Measurements from ENCODE around the gene BUD13. TPM values are rescaled to one million over a fixed set of nuclear protein-coding genes. Genes with fewer than 3 reads are reported as not detected.

The BUD13 gene
- total RNA-seq, 1 experiment from 2014 or later = 30.0 TPM

- BruUV-seq (replicated peaks) = no TSS peak
- TF ChIP-seq REST (IDR thresholded peaks at IDR 0.05; ENCODE audit: insufficient read depth in 1 of 2, low read depth in 2 of 2, low read length in 1 of 2) (no peak), POLR2AphosphoS5 (IDR thresholded peaks at IDR 0.05; ENCODE audit: low read depth, low read length) (no peak), TCF7L2 (IDR thresholded peaks at IDR 0.05; ENCODE audit: low read depth, low read length) (no peak), SIN3A (IDR thresholded peaks at IDR 0.05; ENCODE audit: borderline replicate concordance, insufficient read depth, low read depth, low read length) (no peak)
- TF ChIP-seq, protein P1, sequence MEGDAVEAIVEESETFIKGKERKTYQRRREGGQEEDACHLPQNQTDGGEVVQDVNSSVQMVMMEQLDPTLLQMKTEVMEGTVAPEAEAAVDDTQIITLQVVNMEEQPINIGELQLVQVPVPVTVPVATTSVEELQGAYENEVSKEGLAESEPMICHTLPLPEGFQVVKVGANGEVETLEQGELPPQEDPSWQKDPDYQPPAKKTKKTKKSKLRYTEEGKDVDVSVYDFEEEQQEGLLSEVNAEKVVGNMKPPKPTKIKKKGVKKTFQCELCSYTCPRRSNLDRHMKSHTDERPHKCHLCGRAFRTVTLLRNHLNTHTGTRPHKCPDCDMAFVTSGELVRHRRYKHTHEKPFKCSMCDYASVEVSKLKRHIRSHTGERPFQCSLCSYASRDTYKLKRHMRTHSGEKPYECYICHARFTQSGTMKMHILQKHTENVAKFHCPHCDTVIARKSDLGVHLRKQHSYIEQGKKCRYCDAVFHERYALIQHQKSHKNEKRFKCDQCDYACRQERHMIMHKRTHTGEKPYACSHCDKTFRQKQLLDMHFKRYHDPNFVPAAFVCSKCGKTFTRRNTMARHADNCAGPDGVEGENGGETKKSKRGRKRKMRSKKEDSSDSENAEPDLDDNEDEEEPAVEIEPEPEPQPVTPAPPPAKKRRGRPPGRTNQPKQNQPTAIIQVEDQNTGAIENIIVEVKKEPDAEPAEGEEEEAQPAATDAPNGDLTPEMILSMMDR (IDR thresholded peaks at IDR 0.05) = no peak
- CTCF ChIA-PET = interaction anchor here (0.7 kb wide), 1 partner anchor 38 kb away, joined by 3 read pairs; no protein-coding TSS in a partner anchor
- in situ Hi-C loops (cut with HindIII; ENCODE audit: low pct_unique_long_range_greater_than_20kb, low sequenced_read_pairs) = no loop called here
- Histone ChIP-seq H3K4me3 (ENCODE audit: low read depth in 2 of 2, low read length in 2 of 2) (no peak overlapping the region), H3K36me3 (ENCODE audit: control insufficient read depth, insufficient read depth, low read length) (no peaks in the 10 kb centered on the region), H3K27ac (ENCODE audit: low read length) (no peak overlapping the region), H3K27me3 (ENCODE audit: control insufficient read depth, insufficient read depth, low read length) (no peaks in the 10 kb centered on the region; the same call in 1 of the 2 replicates), H3K4me1 (ENCODE audit: control insufficient read depth, insufficient read depth, low read length) (no peaks in the 10 kb centered on the region), H3K9me3 (ENCODE audit: control insufficient read depth, insufficient read depth, low read depth, low read length) (no peaks in the 10 kb centered on the region)
- DNase-seq (ENCODE audit: low read depth, low spot score) (no peak), ATAC-seq (no peak)
- POLR2A ChIA-PET = no interaction called here
- intact Hi-C loops (cut with micrococcal nuclease; ENCODE audit: unreplicated experiment) = no loop called here
These were observed 23.8 kb upstream of the BUD13 start for GRCh38 chr11:116796548-116796947.

DNA sequence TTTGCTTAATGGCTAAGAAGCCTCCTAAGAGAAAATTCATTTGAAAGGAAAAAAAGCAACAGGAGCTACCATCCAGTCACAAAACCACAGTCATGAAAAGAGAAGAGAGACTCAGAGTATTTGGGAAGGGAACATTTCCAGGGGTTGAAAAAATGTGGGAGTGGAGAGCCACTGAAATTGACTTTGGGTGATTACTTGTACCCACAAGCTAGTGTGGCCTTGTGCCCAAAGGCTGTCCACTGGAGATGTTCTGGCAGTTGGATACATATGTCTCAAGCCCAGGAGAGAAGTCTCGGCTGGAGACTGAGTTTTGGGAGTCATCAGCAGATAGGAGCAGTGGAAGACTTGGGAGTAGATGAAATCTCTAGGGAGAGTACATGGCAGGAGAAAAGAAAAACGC is 22.1 kb upstream of the BUD13 start:
- no peak for TF ChIP-seq POLR2AphosphoS5 (IDR thresholded peaks at IDR 0.05; ENCODE audit: low read depth, low read length)
- TF ChIP-seq, protein P1 (IDR thresholded peaks at IDR 0.05) = no peak
- TF ChIP-seq REST (IDR thresholded peaks at IDR 0.05; ENCODE audit: insufficient read depth in 1 of 2, low read depth in 2 of 2, low read length in 1 of 2) = no peak
- TF ChIP-seq TCF7L2 (IDR thresholded peaks at IDR 0.05; ENCODE audit: low read depth, low read length) = no peak
- no peak for TF ChIP-seq SIN3A (IDR thresholded peaks at IDR 0.05; ENCODE audit: borderline replicate concordance, insufficient read depth, low read depth, low read length)
- H3K36me3 ChIP-seq (ENCODE audit: control insufficient read depth, insufficient read depth, low read length) = no peaks in the 10 kb centered on the region
- in situ Hi-C loops (cut with HindIII; ENCODE audit: low pct_unique_long_range_greater_than_20kb, low sequenced_read_pairs) (no loop called here), intact Hi-C loops (cut with micrococcal nuclease; ENCODE audit: unreplicated experiment) (loop anchor here (5.0 kb wide), 1 partner anchor 42 kb away; the partner anchor contains the start of gene APOA1)
- POLR2A ChIA-PET = no interaction called here
- no peaks in the 10 kb centered on the region for H3K4me1 ChIP-seq (ENCODE audit: control insufficient read depth, insufficient read depth, low read length)
- ATAC-seq = no peak
- no TSS peak for BruUV-seq (replicated peaks)
- H3K27me3 ChIP-seq (ENCODE audit: control insufficient read depth, insufficient read depth, low read length) = no peaks in the 10 kb centered on the region; the same call in 1 of the 2 replicates
- CTCF ChIA-PET = no interaction called here
- H3K4me3 ChIP-seq (ENCODE audit: low read depth in 2 of 2, low read length in 2 of 2) = no peak overlapping the region
- no peak overlapping the region for H3K27ac ChIP-seq (ENCODE audit: low read length)
- no peak for DNase-seq (ENCODE audit: low read depth, low spot score)
- no peaks in the 10 kb centered on the region for H3K9me3 ChIP-seq (ENCODE audit: control insufficient read depth, insufficient read depth, low read depth, low read length)
